ENCODE results near the gene TTC39C. TPM values are rescaled to one million over a fixed set of nuclear protein-coding genes. Genes with fewer than 3 reads are reported as not detected.

Gene TTC39C
- total and polyA plus RNA-seq, 12 donors: 28.9 to 77.6 (median 49.3) TPM

DNA sequence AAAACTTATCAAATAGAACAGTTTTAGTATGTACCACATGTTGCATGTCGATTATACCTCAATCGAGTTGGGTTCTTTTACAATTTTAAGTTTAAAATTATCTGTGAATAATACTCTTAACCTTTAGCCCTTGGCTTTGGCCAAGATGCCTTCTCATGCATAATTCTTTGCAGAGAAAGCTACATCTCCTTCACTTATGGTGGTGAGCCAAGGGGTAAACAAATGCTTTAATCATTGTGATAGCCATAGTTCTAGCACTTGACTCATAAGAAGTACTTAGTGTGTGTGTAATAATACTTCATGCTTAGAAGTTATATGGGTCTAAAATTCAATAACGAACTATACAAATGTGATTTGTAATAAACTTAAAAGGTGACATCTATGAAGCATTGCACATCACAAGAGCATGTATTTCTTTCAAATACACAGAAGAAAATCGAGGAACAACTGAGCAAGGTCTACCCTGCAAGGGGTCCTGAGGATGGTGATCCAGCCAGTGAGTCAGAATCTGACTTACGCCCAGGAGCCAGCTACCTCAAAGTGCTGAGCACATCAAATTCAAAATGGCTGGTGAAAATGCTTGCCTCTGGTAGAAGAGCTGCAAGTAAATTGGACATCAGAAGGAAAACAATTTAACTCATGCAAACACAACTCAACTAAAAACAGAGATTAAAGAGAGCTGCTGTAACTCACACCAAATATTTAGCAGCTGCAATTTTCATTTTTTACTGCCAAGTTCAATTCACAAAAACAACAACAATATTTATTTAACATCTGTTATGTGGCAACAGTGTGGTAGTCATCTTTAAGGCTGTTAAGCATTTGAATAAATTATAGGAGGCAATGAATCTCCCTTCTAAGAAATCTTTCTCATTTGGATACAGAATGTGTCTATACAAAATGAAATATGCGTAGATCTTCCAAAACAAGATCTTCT lies 23.8 kb upstream of the TTC39C start:
- Histone ChIP-seq H3K27me3 (no peaks in the 10 kb centered on the region), H3K4me3 (no peak overlapping the region), H3K4me1 (replicated peaks in 1 of 2) (peaks cover 9 to 27% of the 10 kb centered on the region in 2 donors), H3K36me3 (replicated peaks in 1 of 2) (no peaks in the 10 kb centered on the region), H3K9me3 (replicated peaks in 1 of 3) (no peaks in the 10 kb centered on the region), H3K27ac (no peak overlapping the region)
- 80 to 92% (median 90%) methylated on average over 6 of the region's 6 CpGs for WGBS, 4 donors
- DNase-seq: no peak
- intact Hi-C loops (cut with DNase I): no loop called here
- TF ChIP-seq CTCF (IDR thresholded peaks at IDR 0.05): no peak
- TF ChIP-seq POLR2A (IDR thresholded peaks at IDR 0.05): no peak

- DNase-seq: peak; percentile 73 to 90 (median 85)
- H3K36me3 ChIP-seq (replicated peaks in 1 of 2): no peaks in the 10 kb centered on the region
- peak overlapping the region; percentile 0 to 81 (median 42) for H3K27ac ChIP-seq
- H3K4me1 ChIP-seq (replicated peaks in 1 of 2): peaks cover 9 to 27% of the 10 kb centered on the region in 2 donors
- WGBS, 4 donors: 29 to 48% (median 41%) methylated on average over 7 of the region's 7 CpGs
- no peak overlapping the region for H3K4me3 ChIP-seq
- no peaks in the 10 kb centered on the region for H3K27me3 ChIP-seq
- intact Hi-C loops (cut with DNase I): no loop called here
- TF ChIP-seq POLR2A (IDR thresholded peaks at IDR 0.05) (peak in 1 of 2 donors; percentile 60), CTCF (IDR thresholded peaks at IDR 0.05) (no peak)
- H3K9me3 ChIP-seq (replicated peaks in 1 of 3): no peaks in the 10 kb centered on the region
Observed at GRCh38 chr18:23992089-23992940, 22.2 kb upstream of the TTC39C start.

- H3K4me1 ChIP-seq (replicated peaks in 1 of 2): peaks cover 9 to 27% of the 10 kb centered on the region in 2 donors
- 53 to 62% (median 59%) methylated on average over 2 of the region's 2 CpGs for WGBS, 4 donors
- no peak overlapping the region for H3K4me3 ChIP-seq
- no peak for DNase-seq
- H3K36me3 ChIP-seq (replicated peaks in 1 of 2): no peaks in the 10 kb centered on the region
- H3K27ac ChIP-seq: peak overlapping the region; percentile 0 to 81 (median 42)
- intact Hi-C loops (cut with DNase I): no loop called here
- no peaks in the 10 kb centered on the region for H3K9me3 ChIP-seq (replicated peaks in 1 of 3)
- TF ChIP-seq POLR2A (IDR thresholded peaks at IDR 0.05) (no peak), CTCF (IDR thresholded peaks at IDR 0.05) (no peak)
- no peaks in the 10 kb centered on the region for H3K27me3 ChIP-seq
Observed at GRCh38 chr18:23992941-23993280, 21.6 kb upstream of the TTC39C start.

- peak overlapping the region in 1 of 5 donors; percentile 49 for H3K27ac ChIP-seq
- DNase-seq: peak; percentile 48 to 82 (median 60)
- peaks cover 9 to 27% of the 10 kb centered on the region in 2 donors for H3K4me1 ChIP-seq (replicated peaks in 1 of 2)
- H3K27me3 ChIP-seq: no peaks in the 10 kb centered on the region
- no peaks in the 10 kb centered on the region for H3K36me3 ChIP-seq (replicated peaks in 1 of 2)
- WGBS, 4 donors: 17 to 23% (median 23%) methylated on average over 9 of the region's 9 CpGs
- H3K9me3 ChIP-seq (replicated peaks in 1 of 3): no peaks in the 10 kb centered on the region
- TF ChIP-seq CTCF (IDR thresholded peaks at IDR 0.05) (no peak), POLR2A (IDR thresholded peaks at IDR 0.05) (peak in 1 of 2 donors; percentile 51)
- intact Hi-C loops (cut with DNase I): no loop called here
- H3K4me3 ChIP-seq: no peak overlapping the region
Observed at GRCh38 chr18:23994361-23994902, 20.1 kb upstream of the TTC39C start.
